ENCODE measurements around the gene SDE2. TPM values are rescaled to one million over a fixed set of nuclear protein-coding genes. Genes with fewer than 3 reads are reported as not detected.
"Not testable (repeated sequence)": the region's sequence is repeated elsewhere in the genome, so short reads cannot be mapped to it uniquely, and the experiment has no call there.

Gene SDE2
- total RNA-seq, 4 donors from 2014 or later = 20.1 to 30.0 (median 23.0) TPM

- intact Hi-C loops (cut with DNase I; ENCODE audit: low total_unique reads) (no loop called here), in situ Hi-C loops (cut with MboI; ENCODE audit: low sequenced_read_pairs in 4 of 4) (loop anchor here in 2 of 4 donors (5.0 to 10.0 kb wide), 3 partner anchors 207 to 507 kb away; partner anchors contain the start of gene SRP9 (in 2 of the 2))
- Histone ChIP-seq H3K4me1 (peaks cover 13 to 17% of the 10 kb centered on the region in 2 donors), H3K4me3 (no peak overlapping the region), H3K36me3 (peaks cover 0 to 50% of the 10 kb centered on the region in 2 donors), H3K9me3 (no peaks in the 10 kb centered on the region), H3K27me3 (no peaks in the 10 kb centered on the region), H3K27ac (peak overlapping the region in 1 of 4 donors; percentile 79)
- DNase-seq (no peak), ATAC-seq (no peak)
- TF ChIP-seq CTCF (IDR thresholded peaks at IDR 0.05 in 4 of 5, conservative IDR thresholded peaks at IDR 0.05 in 1 of 5) (no peak), POLR2A (IDR thresholded peaks at IDR 0.05) (no peak)
Measured at GRCh38 chr1:225981714-225982113, 17.4 kb downstream of the SDE2 start.

GRCh38 chr1:225980005-225980836 lies 18.9 kb downstream of the SDE2 start:
- ATAC-seq (peak; percentile 69 to 74), DNase-seq (peak; percentile 17 to 56)
- H3K27me3 ChIP-seq = no peaks in the 10 kb centered on the region
- H3K9me3 ChIP-seq = no peaks in the 10 kb centered on the region
- in situ Hi-C loops (cut with MboI; ENCODE audit: low sequenced_read_pairs in 4 of 4) = loop anchor here in 2 of 4 donors (5.0 to 10.0 kb wide), 3 partner anchors 205 to 505 kb away; partner anchors contain the start of gene SRP9 (in 2 of the 2)
- no peak for TF ChIP-seq CTCF (IDR thresholded peaks at IDR 0.05 in 4 of 5, conservative IDR thresholded peaks at IDR 0.05 in 1 of 5)
- no peak for TF ChIP-seq POLR2A (IDR thresholded peaks at IDR 0.05)
- intact Hi-C loops (cut with DNase I; ENCODE audit: low total_unique reads) = no loop called here
- H3K27ac ChIP-seq = peak overlapping the region; percentile 61 to 79 (median 67)
- peaks cover 13 to 17% of the 10 kb centered on the region in 2 donors for H3K4me1 ChIP-seq
- no peak overlapping the region for H3K4me3 ChIP-seq
- peaks cover 0 to 36% of the 10 kb centered on the region in 2 donors for H3K36me3 ChIP-seq

GRCh38 chr1:225979421-225979820 lies 19.7 kb downstream of the SDE2 start:
- ATAC-seq (no peak), DNase-seq (no peak)
- H3K4me3 ChIP-seq = no peak overlapping the region
- peaks cover 0 to 28% of the 10 kb centered on the region in 2 donors for H3K36me3 ChIP-seq
- peaks cover 13 to 17% of the 10 kb centered on the region in 2 donors for H3K4me1 ChIP-seq
- in situ Hi-C loops (cut with MboI; ENCODE audit: low sequenced_read_pairs in 4 of 4) (loop anchor here in 2 of 4 donors (5.0 to 10.0 kb wide), 4 partner anchors 115 to 502 kb away; partner anchors contain the start of gene SRP9 (in 1 of the 2)), intact Hi-C loops (cut with DNase I; ENCODE audit: low total_unique reads) (loop anchor here (10.0 kb wide), 2 partner anchors 95 to 665 kb away; partner anchors contain the start of genes LEFTY1 and TMEM63A)
- H3K27ac ChIP-seq = peak overlapping the region; percentile 61 to 79 (median 67)
- H3K27me3 ChIP-seq = no peaks in the 10 kb centered on the region
- no peak for TF ChIP-seq POLR2A (IDR thresholded peaks at IDR 0.05)
- no peak for TF ChIP-seq CTCF (IDR thresholded peaks at IDR 0.05 in 4 of 5, conservative IDR thresholded peaks at IDR 0.05 in 1 of 5)
- no peaks in the 10 kb centered on the region for H3K9me3 ChIP-seq

- intact Hi-C loops (cut with DNase I; ENCODE audit: low total_unique reads) (loop anchor here (2.0 to 10.0 kb wide), 3 partner anchors 93 to 663 kb away; partner anchors contain the start of genes LEFTY1 and TMEM63A), in situ Hi-C loops (cut with MboI; ENCODE audit: low sequenced_read_pairs in 4 of 4) (loop anchor here in 2 of 4 donors (5.0 to 10.0 kb wide), 4 partner anchors 113 to 501 kb away; partner anchors contain the start of gene SRP9 (in 1 of the 2))
- Histone ChIP-seq H3K4me1 (peaks cover 13 to 17% of the 10 kb centered on the region in 2 donors), H3K27ac (no peak overlapping the region), H3K27me3 (no peaks in the 10 kb centered on the region), H3K4me3 (no peak overlapping the region), H3K9me3 (no peaks in the 10 kb centered on the region), H3K36me3 (peaks cover 0 to 16% of the 10 kb centered on the region in 2 donors)
- ATAC-seq = no peak
- TF ChIP-seq CTCF (IDR thresholded peaks at IDR 0.05 in 4 of 5, conservative IDR thresholded peaks at IDR 0.05 in 1 of 5) = no peak
- TF ChIP-seq POLR2A (IDR thresholded peaks at IDR 0.05) = no peak
- no peak for DNase-seq
Measured at GRCh38 chr1:225977937-225978748, 21.0 kb downstream of the SDE2 start.

GRCh38 chr1:225975146-225975545 lies 24.0 kb downstream of the SDE2 start:
- not testable (repeated sequence) for H3K27ac ChIP-seq, H3K4me3 ChIP-seq, DNase-seq, ATAC-seq, H3K27me3 ChIP-seq, H3K36me3 ChIP-seq, H3K9me3 ChIP-seq, H3K4me1 ChIP-seq
- intact Hi-C loops (cut with DNase I; ENCODE audit: low total_unique reads) (loop anchor here (10.0 kb wide), 2 partner anchors 90 to 660 kb away; partner anchors contain the start of genes LEFTY1 and TMEM63A), in situ Hi-C loops (cut with MboI; ENCODE audit: low sequenced_read_pairs in 4 of 4) (loop anchor here in 2 of 4 donors (5.0 to 10.0 kb wide), 4 partner anchors 110 to 498 kb away; partner anchors contain the start of gene SRP9 (in 1 of the 2))
